Neural progenitor cell (in vitro differentiated cells): ENCODE data around the gene SHD.
"Not testable (repeated sequence)": the region's sequence is repeated elsewhere in the genome, so short reads cannot be mapped to it uniquely, and the experiment has no call there.

Experiments
- EZH2 ChIP-seq: fragments of 200-600 bp; sonication (generic); IDR thresholded peaks from 2 replicates; pipeline ENCODE4 v1.6.1; 2017; ENCODE audit warnings: antibody characterized with exemption, mild to moderate bottlenecking, moderate library complexity
- EZH2phosphoT487 ChIP-seq: fragments of 200-600 bp; sonication (generic); IDR thresholded peaks from 2 replicates; pipeline ENCODE4 v1.6.1; 2017; ENCODE audit warnings: antibody characterized with exemption
- TF ChIP-seq, protein P1 (sequence below): fragments of 200-600 bp; sonication (generic); IDR thresholded peaks from 2 replicates; pipeline ENCODE4 v1.5.1; 2017; ENCODE audit warnings: antibody characterized with exemption, mild to moderate bottlenecking

DNA sequence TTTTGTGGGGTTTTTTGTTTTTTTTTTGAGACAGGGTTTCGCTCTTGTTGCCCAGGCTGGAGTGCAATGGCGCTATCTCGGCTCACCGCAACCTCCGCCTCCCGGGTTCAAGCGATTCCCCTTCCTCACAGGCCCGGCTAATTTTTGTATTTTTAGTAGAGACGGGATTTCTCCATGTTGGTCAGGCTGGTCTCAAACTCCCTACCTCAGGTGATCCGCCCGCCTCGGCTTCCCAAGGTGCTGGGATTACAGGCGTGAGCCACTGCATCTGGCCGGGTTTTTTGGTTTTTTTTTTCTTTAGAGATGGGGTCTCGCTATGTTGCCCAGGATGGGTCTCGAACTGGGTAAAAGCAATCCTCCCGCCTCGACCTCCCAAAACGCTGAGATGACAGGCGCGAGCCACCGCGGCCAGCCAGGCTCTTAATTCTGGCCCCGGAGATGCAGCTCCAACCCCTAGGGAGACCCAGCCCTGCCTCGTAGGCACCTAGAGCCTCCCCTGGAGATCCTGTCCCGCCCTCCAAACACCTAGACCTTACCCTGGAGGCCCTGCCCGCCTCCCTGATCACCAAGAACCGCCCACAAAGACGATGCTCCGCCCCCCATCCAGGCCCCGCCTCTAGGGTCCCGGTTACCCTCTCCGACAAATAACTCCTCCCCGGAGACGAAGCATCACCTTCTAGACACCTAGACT, 50.1 kb downstream of the SHD start:
- TF ChIP-seq, protein P1, sequence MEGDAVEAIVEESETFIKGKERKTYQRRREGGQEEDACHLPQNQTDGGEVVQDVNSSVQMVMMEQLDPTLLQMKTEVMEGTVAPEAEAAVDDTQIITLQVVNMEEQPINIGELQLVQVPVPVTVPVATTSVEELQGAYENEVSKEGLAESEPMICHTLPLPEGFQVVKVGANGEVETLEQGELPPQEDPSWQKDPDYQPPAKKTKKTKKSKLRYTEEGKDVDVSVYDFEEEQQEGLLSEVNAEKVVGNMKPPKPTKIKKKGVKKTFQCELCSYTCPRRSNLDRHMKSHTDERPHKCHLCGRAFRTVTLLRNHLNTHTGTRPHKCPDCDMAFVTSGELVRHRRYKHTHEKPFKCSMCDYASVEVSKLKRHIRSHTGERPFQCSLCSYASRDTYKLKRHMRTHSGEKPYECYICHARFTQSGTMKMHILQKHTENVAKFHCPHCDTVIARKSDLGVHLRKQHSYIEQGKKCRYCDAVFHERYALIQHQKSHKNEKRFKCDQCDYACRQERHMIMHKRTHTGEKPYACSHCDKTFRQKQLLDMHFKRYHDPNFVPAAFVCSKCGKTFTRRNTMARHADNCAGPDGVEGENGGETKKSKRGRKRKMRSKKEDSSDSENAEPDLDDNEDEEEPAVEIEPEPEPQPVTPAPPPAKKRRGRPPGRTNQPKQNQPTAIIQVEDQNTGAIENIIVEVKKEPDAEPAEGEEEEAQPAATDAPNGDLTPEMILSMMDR: not testable (repeated sequence)
- TF ChIP-seq EZH2, EZH2phosphoT487: not testable (repeated sequence)
